T-helper 2 cell treated with Interferon-gamma antibody and Interleukin-4, amounts not matched to agents 5 μg/mL and 100 μg/mL, for 36 hours (primary cell): ENCODE data around the gene GTPBP6.
"Not testable (repeated sequence)": the region's sequence is repeated elsewhere in the genome, so short reads cannot be mapped to it uniquely, and the experiment has no call there.

ENCODE experiments used
- DNase-seq: peaks from one replicate; pipeline ENCODE4 v3.0.0; 2021; ENCODE audit warnings: low spot score
- H3K27ac Mint-ChIP-seq: one replicate; pipeline ENCODE4 v1.8.0; 2021; ENCODE audit warnings: mild to moderate bottlenecking, mixed read lengths
- H3K27me3 Mint-ChIP-seq: one replicate; pipeline ENCODE4 v1.8.0; 2021; ENCODE audit warnings: low read depth, mixed read lengths
- H3K36me3 Mint-ChIP-seq: one replicate; pipeline ENCODE4 v1.8.0; 2021; ENCODE audit warnings: low read depth, mixed read lengths
- H3K4me1 Mint-ChIP-seq: one replicate; pipeline ENCODE4 v1.8.0; 2021; ENCODE audit warnings: low read depth, mixed read lengths
- H3K4me3 Mint-ChIP-seq: one replicate; pipeline ENCODE4 v1.8.0; 2022; ENCODE audit warnings: mild to moderate bottlenecking, moderate library complexity, mixed read lengths
- H3K9me3 Mint-ChIP-seq: one replicate; pipeline ENCODE4 v1.8.0; 2021; ENCODE audit warnings: mixed read lengths

Gene GTPBP6

DNA sequence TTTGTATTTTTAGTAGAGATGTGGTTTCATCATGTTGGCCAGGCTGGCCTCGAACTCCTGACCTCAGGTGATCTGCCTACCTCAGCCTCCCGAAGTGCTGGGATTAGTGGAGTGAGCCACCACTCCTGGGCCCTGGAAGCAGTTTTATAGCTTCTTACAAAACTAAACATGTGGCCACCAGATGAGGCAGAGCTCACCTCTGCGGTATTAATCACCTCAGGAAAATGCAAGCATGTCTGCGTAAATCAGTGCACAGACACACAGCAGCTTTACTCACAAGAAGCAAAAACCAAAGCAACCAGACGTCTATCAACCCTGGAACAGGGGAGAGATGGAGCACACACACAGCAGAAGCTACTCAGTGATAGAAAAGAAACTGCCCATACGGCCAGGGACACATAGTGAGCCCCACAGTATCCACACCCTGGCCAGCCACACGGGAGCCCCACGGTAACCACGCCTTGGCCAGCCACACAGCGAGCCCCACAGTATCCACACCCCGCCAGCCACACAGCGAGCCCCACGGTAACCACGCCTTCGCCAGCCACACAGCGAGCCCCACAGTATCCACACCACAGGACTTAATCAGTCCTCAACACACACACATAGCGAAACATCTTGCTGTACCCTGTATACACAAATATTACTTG lies 37.9 kb upstream of the GTPBP6 start:
- H3K4me1 Mint-ChIP-seq, result peaks cover 17% of the 10 kb centered on the region
- peaks cover 46% of the 10 kb centered on the region for H3K36me3 Mint-ChIP-seq
- DNase-seq, result no peak
- peak overlapping the region; percentile 95 for H3K27ac Mint-ChIP-seq
- H3K9me3 Mint-ChIP-seq, result peaks cover 19% of the 10 kb centered on the region
- no peaks in the 10 kb centered on the region for H3K27me3 Mint-ChIP-seq
- peak overlapping the region; percentile 70 for H3K4me3 Mint-ChIP-seq

GRCh38 chrX:355329-356050 lies 36.9 kb upstream of the GTPBP6 start:
- H3K9me3 Mint-ChIP-seq, result peaks cover 19% of the 10 kb centered on the region
- no peaks in the 10 kb centered on the region for H3K27me3 Mint-ChIP-seq
- H3K36me3 Mint-ChIP-seq, result peaks cover 38% of the 10 kb centered on the region
- no peak overlapping the region for H3K4me3 Mint-ChIP-seq
- no peak for DNase-seq
- peaks cover 17% of the 10 kb centered on the region for H3K4me1 Mint-ChIP-seq
- H3K27ac Mint-ChIP-seq, result peak overlapping the region; percentile 31

DNA sequence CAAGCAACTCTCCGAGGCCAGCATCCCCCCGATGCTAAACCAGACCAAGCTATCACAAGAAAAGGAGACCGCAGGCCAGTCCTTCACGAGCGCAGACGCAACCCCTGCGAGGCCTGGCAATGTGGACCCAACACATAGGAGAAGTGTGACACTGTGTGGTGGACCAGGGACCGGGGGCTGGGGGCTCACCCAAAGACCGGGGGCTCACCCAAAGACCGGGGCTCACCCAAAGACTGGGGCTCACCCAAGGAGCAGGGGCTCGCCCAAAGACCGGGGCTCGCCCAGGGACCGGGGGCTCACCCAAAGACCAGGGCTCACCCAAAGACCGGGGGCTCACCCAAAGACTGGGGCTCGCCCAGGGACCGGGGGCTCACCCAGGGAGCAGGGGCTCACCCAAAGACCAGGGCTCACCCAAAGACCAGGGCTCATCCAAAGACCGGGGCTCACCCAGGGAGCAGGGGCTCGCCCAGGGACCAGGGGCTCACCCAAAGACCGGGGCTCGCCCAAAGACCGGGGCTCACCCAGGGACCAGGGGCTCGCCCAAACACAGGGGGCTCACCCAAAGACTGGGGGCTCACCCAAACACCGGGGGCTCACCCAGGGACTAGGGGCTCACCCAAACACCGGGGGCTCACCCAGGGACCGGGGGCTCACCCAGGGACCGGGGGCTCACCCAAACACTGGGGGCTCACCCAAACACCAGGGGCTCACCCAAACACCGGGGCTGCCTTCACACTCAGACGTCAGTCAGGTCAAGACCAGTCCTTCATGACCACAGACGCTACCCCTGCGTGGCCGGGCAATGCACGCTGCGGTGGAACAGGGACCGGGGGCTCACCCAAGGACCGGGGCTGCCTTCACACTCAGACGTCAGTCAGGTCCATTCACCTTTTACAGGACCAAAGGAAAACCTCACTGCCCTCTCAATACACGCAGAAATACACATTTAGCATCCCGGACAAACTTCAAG lies 35.3 kb upstream of the GTPBP6 start:
- no peak overlapping the region for H3K4me3 Mint-ChIP-seq
- no peaks in the 10 kb centered on the region for H3K27me3 Mint-ChIP-seq
- H3K4me1 Mint-ChIP-seq, result peaks cover 17% of the 10 kb centered on the region
- DNase-seq, result no peak
- H3K27ac Mint-ChIP-seq, result no peak overlapping the region
- peaks cover 9% of the 10 kb centered on the region for H3K9me3 Mint-ChIP-seq
- peaks cover 27% of the 10 kb centered on the region for H3K36me3 Mint-ChIP-seq

DNA sequence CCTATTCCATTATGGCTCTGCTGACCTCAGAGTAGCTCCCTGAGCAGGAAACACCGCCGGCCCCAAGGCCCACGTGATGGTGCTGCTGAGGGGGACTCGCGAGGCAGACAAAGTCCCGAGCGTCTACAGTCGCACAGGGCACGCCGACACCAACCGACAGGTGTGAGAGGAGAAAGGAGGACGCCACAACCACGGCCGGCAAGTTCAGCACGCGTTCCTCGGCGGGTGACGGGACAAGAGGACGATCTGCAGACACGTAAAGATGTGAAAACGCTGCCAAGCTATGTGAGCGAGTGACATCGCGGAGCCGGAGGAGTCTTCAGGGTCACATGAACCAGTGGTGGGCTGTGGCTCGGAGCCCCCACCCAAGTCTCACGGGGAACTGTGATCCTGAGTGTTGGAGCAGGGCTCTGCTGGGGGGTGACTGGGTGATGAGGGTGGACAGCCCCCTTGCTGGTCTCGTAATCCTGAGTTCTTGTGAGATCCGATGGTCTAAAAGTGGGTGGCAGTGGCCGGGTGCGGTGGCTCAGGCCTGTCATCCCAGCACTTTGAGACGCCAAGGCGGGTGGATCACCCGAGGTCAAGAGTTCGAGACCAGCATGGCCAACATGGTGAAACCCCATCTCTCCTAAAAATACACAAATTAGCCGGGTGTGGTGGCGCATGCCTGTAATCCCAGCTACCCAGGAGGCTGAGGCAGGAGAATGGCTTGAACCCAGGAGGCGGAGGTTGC lies 34.2 kb upstream of the GTPBP6 start:
- Mint-ChIP-seq H3K27me3 (no peaks in the 10 kb centered on the region), H3K27ac (no peak overlapping the region), H3K4me3 (no peak overlapping the region), H3K9me3 (peaks cover 7% of the 10 kb centered on the region), H3K4me1 (peaks cover 16% of the 10 kb centered on the region), H3K36me3 (peaks cover 25% of the 10 kb centered on the region)
- DNase-seq, result no peak

- peaks cover 19% of the 10 kb centered on the region for H3K36me3 Mint-ChIP-seq
- H3K27ac Mint-ChIP-seq, result no peak overlapping the region
- DNase-seq, result no peak
- no peak overlapping the region for H3K4me3 Mint-ChIP-seq
- H3K4me1 Mint-ChIP-seq, result peaks cover 10% of the 10 kb centered on the region
- H3K9me3 Mint-ChIP-seq, result peaks cover 1% of the 10 kb centered on the region
- no peaks in the 10 kb centered on the region for H3K27me3 Mint-ChIP-seq
Observed at GRCh38 chrX:352181-352580, 33.6 kb upstream of the GTPBP6 start.

- H3K9me3 Mint-ChIP-seq, result no peaks in the 10 kb centered on the region
- H3K4me1 Mint-ChIP-seq, result peaks cover 5% of the 10 kb centered on the region
- peaks cover 15% of the 10 kb centered on the region for H3K36me3 Mint-ChIP-seq
- no peak for DNase-seq
- no peak overlapping the region for H3K4me3 Mint-ChIP-seq
- H3K27me3 Mint-ChIP-seq, result no peaks in the 10 kb centered on the region
- no peak overlapping the region for H3K27ac Mint-ChIP-seq
Observed at GRCh38 chrX:351736-352135, 33.1 kb upstream of the GTPBP6 start.

GRCh38 chrX:351324-351641 lies 32.7 kb upstream of the GTPBP6 start:
- not testable (repeated sequence) for H3K4me1 Mint-ChIP-seq, H3K27ac Mint-ChIP-seq, H3K4me3 Mint-ChIP-seq, H3K27me3 Mint-ChIP-seq, H3K9me3 Mint-ChIP-seq, DNase-seq
- peaks cover 11% of the 10 kb centered on the region for H3K36me3 Mint-ChIP-seq

DNA sequence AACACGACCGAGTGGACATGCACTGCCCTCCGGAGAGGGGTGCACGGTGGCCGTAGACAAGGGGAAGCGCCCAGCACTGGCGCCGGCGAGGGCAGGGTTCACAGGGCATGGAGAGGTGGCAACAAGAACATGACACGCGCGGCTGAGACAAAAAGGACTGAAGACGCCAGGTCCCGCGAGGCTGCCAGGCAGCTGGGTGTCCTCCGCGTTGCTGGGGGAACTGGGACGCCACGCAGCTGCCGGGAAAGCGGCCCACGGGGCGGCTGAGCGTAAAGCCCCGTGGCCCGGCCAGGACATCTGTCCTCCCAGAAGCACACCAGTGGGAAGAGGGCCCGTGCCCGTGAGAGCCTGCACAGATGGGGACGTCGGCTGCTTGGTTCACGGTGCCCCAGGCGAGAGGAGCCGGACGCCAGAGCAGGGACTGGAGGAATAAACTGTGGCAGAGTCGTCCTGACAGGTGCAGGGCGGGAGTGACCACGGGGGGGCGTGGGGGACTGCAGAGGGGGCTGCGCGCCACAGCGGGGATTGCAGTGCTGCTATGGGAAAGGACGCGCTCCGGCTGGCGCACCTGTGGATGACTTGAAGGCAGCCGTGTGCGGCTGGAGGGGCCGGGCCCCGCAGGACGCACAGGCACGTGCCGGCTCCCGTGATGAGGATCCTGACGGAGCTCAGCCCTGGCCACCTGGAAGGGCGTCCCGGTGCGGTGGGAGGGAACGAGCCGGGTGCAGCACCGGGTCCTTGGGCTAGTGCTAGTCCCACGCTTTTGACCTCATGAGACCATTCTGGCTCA lies 32.1 kb upstream of the GTPBP6 start:
- Mint-ChIP-seq H3K36me3 (peaks cover 8% of the 10 kb centered on the region), H3K27ac (no peak overlapping the region), H3K27me3 (no peaks in the 10 kb centered on the region), H3K4me3 (no peak overlapping the region), H3K9me3 (no peaks in the 10 kb centered on the region), H3K4me1 (peaks cover 2% of the 10 kb centered on the region)
- DNase-seq, result no peak

- H3K4me3 Mint-ChIP-seq, result no peak overlapping the region
- H3K36me3 Mint-ChIP-seq, result peaks cover 9% of the 10 kb centered on the region
- no peak overlapping the region for H3K27ac Mint-ChIP-seq
- H3K9me3 Mint-ChIP-seq, result no peaks in the 10 kb centered on the region
- peaks cover 2% of the 10 kb centered on the region for H3K4me1 Mint-ChIP-seq
- H3K27me3 Mint-ChIP-seq, result no peaks in the 10 kb centered on the region
- DNase-seq, result no peak
Observed at GRCh38 chrX:350148-350533, 31.5 kb upstream of the GTPBP6 start.

DNA sequence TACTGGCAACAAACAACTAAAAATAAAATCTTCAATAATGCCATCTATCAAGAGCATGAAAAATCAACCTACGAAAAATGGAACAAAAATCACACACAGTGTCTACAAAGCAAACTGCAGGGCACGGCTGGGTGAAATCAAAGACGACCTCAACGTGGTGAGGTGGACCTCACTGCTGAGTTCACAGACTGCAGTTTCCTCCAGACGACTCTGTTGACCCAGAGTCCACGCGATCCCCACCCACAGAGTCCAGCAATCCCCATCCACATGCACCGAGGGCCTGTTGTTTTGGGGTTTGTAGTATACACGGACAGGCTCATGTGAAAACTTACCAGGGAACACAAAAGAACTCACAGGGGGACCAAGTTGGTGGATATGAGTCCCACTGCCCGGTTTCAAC lies 31.1 kb upstream of the GTPBP6 start:
- no peak overlapping the region for H3K27ac Mint-ChIP-seq
- H3K27me3 Mint-ChIP-seq, result no peaks in the 10 kb centered on the region
- H3K36me3 Mint-ChIP-seq, result peaks cover 12% of the 10 kb centered on the region
- no peak for DNase-seq
- peaks cover under 1% of the 10 kb centered on the region for H3K4me1 Mint-ChIP-seq
- no peak overlapping the region for H3K4me3 Mint-ChIP-seq
- H3K9me3 Mint-ChIP-seq, result no peaks in the 10 kb centered on the region

DNA sequence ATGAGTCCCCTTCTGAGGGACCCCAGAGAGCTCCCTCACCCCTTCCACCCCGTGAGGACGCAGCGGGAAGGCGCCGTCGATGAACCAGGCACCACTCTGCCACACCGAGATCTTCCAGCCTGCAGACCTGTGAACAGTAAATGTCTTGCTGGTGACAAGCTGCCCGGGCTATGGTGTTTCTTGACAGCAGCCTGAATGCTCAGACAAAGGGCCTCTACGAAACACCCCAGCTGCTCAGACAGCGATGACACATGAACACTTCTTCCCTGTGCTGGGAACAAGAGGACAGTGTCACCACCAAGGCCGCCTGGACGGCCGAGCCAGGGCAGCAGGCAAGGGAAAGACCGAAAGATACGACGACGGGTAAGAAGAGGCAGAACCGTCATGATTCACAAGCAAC lies 30.6 kb upstream of the GTPBP6 start:
- Mint-ChIP-seq H3K4me1 (no peaks in the 10 kb centered on the region), H3K27ac (no peak overlapping the region), H3K9me3 (no peaks in the 10 kb centered on the region), H3K36me3 (peaks cover 14% of the 10 kb centered on the region), H3K27me3 (no peaks in the 10 kb centered on the region), H3K4me3 (no peak overlapping the region)
- DNase-seq, result no peak

DNA sequence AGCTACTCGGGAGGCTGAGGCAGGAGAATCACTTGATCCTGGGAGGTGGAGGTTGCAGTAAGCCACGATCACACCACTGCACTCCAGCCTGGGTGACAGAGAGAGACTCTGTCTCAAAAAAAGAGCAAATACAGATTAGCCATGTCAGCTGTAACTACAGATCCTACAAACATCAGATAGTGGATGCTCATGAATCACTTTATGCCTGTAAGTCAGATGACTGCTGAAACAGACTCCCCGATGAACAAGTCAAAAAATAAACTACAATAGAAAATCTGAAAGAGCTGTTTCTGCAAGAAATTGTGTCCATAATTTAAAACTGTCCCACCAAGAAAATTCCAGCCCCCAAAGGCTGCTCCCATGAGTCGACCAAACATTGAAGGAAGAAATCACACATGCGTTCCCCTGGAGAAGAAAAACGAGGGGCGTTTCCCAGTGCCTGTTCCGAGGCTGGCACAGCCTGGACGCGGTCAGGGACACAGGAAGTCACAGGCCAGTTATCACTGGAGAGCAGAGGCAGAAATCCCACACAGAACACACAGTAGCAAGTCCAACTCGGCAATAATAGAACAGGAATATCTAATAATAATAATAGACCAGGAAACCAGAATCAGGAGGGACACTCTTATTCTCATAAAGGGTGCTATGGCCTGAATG lies 30.0 kb upstream of the GTPBP6 start:
- H3K9me3 Mint-ChIP-seq, result no peaks in the 10 kb centered on the region
- no peak overlapping the region for H3K4me3 Mint-ChIP-seq
- H3K27me3 Mint-ChIP-seq, result no peaks in the 10 kb centered on the region
- no peaks in the 10 kb centered on the region for H3K4me1 Mint-ChIP-seq
- H3K27ac Mint-ChIP-seq, result no peak overlapping the region
- H3K36me3 Mint-ChIP-seq, result peaks cover 14% of the 10 kb centered on the region
- no peak for DNase-seq
